Endothelial cell of umbilical vein (primary cell): ENCODE data around the gene YTHDF2. TPM values are rescaled to one million over a fixed set of nuclear protein-coding genes. Genes with fewer than 3 reads are reported as not detected.

Experiments
- BruUV-seq: library from RNA; stranded (reverse); fragments of 400-500 nt; replicated peaks from 2 replicates; lab custom pipeline; 2021; lab: Mats Ljungman, UMichigan
- CTCF ChIA-PET: fragments of 300-600, 350-600 bp; sonication (Branson Sonifier 250); formaldehyde crosslinking; loops from one replicate; lab custom pipeline; 2021; ENCODE audit warnings: antibody characterized with exemption, inconsistent platforms; lab: Charles Lee
- POLR2A ChIA-PET: fragments of 300-600, 350-600 bp; sonication (Branson Sonifier 250); formaldehyde crosslinking; loops from one replicate; lab custom pipeline; 2021; ENCODE audit warnings: antibody characterized with exemption, inconsistent platforms; lab: Charles Lee
- DNase-seq: peaks from one replicate; pipeline ENCODE4 v3.0.0-alpha.2; 2011; ENCODE audit warnings: low read depth, low spot score
- FAIRE-seq: peaks from 2 replicates; lab custom pipeline; 2011; peaks lifted over from hg19 to GRCh38; lab: Jason Lieb, UNC
- H2AFZ ChIP-seq: 2 replicates; pipeline ENCODE4 v1.6.0; 2012; ENCODE audit warnings: low read depth, low read length, control low read depth, inconsistent platforms
- H3K27ac ChIP-seq: 2 replicates; pipeline ENCODE4 v1.5.1; 2011; ENCODE audit warnings: low read depth, mild to moderate bottlenecking, control low read depth, low read length, moderate library complexity; ENCODE audit not compliant: insufficient read depth
- H3K27me3 ChIP-seq, 2 experiments: 2 replicates each; pipeline versions ENCODE4 v1.6.0 to v1.6.1; 2011; ENCODE audit warnings: low read length in 2 of 2, mixed read lengths in 1 of 2; ENCODE audit not compliant: control insufficient read depth in 2 of 2, insufficient read depth in 2 of 2
- H3K36me3 ChIP-seq, 2 experiments: 2 replicates in 1 of 2; 3 replicates in 1 of 2; pipeline ENCODE4 v1.5.1; 2011; ENCODE audit warnings: low read length in 2 of 2, mild to moderate bottlenecking in 1 of 2, moderate library complexity in 1 of 2; ENCODE audit not compliant: control insufficient read depth in 2 of 2, insufficient read depth in 2 of 2; ENCODE audit errors: extremely low read depth in 1 of 2
- H3K4me1 ChIP-seq: 3 replicates; pipeline ENCODE4 v1.5.1; 2011; ENCODE audit warnings: mild to moderate bottlenecking, low read length; ENCODE audit not compliant: control insufficient read depth, insufficient read depth; ENCODE audit errors: extremely low read depth
- H3K4me2 ChIP-seq: 2 replicates; pipeline ENCODE4 v1.6.1; 2011; ENCODE audit warnings: low read length, control low read depth, mixed read lengths; ENCODE audit not compliant: insufficient read depth
- H3K4me3 ChIP-seq, 3 experiments: fragments of 200-600 bp in 1 of 3; sonication (generic), shearing (Covaris generic) in 1 of 3; replicated peaks in 1 of 3; 2 replicates each; pipeline ENCODE4 v1.5.1; 2011 to 2016; ENCODE audit warnings: control low read depth in 3 of 3, low read length in 3 of 3, mild to moderate bottlenecking in 2 of 3, inconsistent platforms in 1 of 3, low read depth in 1 of 3, moderate library complexity in 1 of 3; ENCODE audit not compliant: insufficient read depth in 1 of 3
- H3K79me2 ChIP-seq: 2 replicates; pipeline ENCODE4 v1.6.0; 2012; ENCODE audit warnings: low read length, inconsistent platforms; ENCODE audit not compliant: control insufficient read depth, insufficient read depth
- H3K9ac ChIP-seq: replicated peaks from 2 replicates; pipeline ENCODE3; 2011; ENCODE audit warnings: low read length, control low read depth; ENCODE audit not compliant: insufficient read depth; ENCODE audit errors: extremely low read depth
- H3K9me1 ChIP-seq: replicated peaks from 3 replicates; pipeline ENCODE4 v1.6.0; 2011; ENCODE audit warnings: mild to moderate bottlenecking, low read length; ENCODE audit not compliant: control insufficient read depth, insufficient read depth; ENCODE audit errors: extremely low read depth
- H3K9me3 ChIP-seq: replicated peaks from 2 replicates; pipeline ENCODE4 v1.5.1; 2012; ENCODE audit warnings: low read length, inconsistent platforms; ENCODE audit not compliant: control insufficient read depth, insufficient read depth
- H4K20me1 ChIP-seq: replicated peaks from 2 replicates; pipeline ENCODE3; 2011; ENCODE audit warnings: mild to moderate bottlenecking, low read length; ENCODE audit not compliant: control insufficient read depth, insufficient read depth; ENCODE audit errors: extremely low read depth
- CTCF ChIP-seq, 2 donors: IDR thresholded peaks; 1 replicate in 1 of 2; 2 replicates in 1 of 2; pipeline ENCODE4 v1.5.1; 2011; ENCODE audit warnings: low read length in 2 of 2, mild to moderate bottlenecking in 2 of 2, moderate library complexity in 2 of 2, control low read depth in 1 of 2, inconsistent platforms in 1 of 2, low read depth in 1 of 2; ENCODE audit not compliant: insufficient read depth in 1 of 2; ENCODE audit errors: extremely low read depth in 1 of 2
- EZH2 ChIP-seq: IDR thresholded peaks from 2 replicates; pipeline ENCODE4 v1.6.1; 2012; ENCODE audit warnings: borderline replicate concordance, low read depth, mild to moderate bottlenecking, moderate library complexity, low read length, inconsistent platforms; ENCODE audit not compliant: severe bottlenecking
- FOS ChIP-seq: IDR thresholded peaks from 2 replicates; pipeline ENCODE4 v1.6.1; 2011; ENCODE audit warnings: mild to moderate bottlenecking, low read length, moderate library complexity, borderline replicate concordance; ENCODE audit not compliant: insufficient read depth
- GATA2 ChIP-seq: IDR thresholded peaks from 2 replicates; pipeline ENCODE4 v1.7.0; 2011; ENCODE audit warnings: low read depth, mild to moderate bottlenecking, moderate library complexity, mixed read lengths, low read length; ENCODE audit not compliant: insufficient read length, insufficient read depth
- JUN ChIP-seq: IDR thresholded peaks from 2 replicates; pipeline ENCODE4 v1.6.1; 2011; ENCODE audit warnings: borderline replicate concordance, low read depth; ENCODE audit not compliant: insufficient read length, insufficient read depth
- MAX ChIP-seq: IDR thresholded peaks from 2 replicates; pipeline ENCODE4 v1.6.1; 2011; ENCODE audit not compliant: insufficient read depth, insufficient read length
- MYC ChIP-seq: IDR thresholded peaks from one replicate; pipeline ENCODE4 v1.6.1; 2011; ENCODE audit warnings: mild to moderate bottlenecking, low read depth, low read length
- POLR2A ChIP-seq: IDR thresholded peaks from 2 replicates; pipeline ENCODE4 v1.6.1; 2012; ENCODE audit warnings: low read depth, mild to moderate bottlenecking, control low read depth, low read length
- POLR2AphosphoS5 ChIP-seq: IDR thresholded peaks from 2 replicates; pipeline ENCODE4 v1.6.1; 2012; ENCODE audit warnings: low read depth, mild to moderate bottlenecking, control low read depth, low read length, moderate library complexity; ENCODE audit not compliant: insufficient read depth
- dilution Hi-C: fragments of 300-500 bp; cut with MboI; formaldehyde crosslinking; loops from one replicate; pipeline ENCODE4 v1.15.0; 2019; ENCODE audit warnings: low sequenced_read_pairs; ENCODE audit not compliant: extremely low pct_ligation_motif_present
- intact Hi-C: fragments of 100-400 bp; cut with micrococcal nuclease; formaldehyde crosslinking; loops from one replicate; pipeline ENCODE4 v1.10.0; 2022
- polyA plus RNA-seq, 4 experiments: library from polyadenylated mRNA; depleted of rRNA in 3 of 4; stranded (reverse) in 3 of 4; unstranded in 1 of 4; fragments of >200 nt; gene quantifications; 2 replicates each; pipeline versions ENCODE4 v1.2.1 to v1.2.3, GENCODE V29; 2011 to 2012; ENCODE audit warnings: missing spikeins in 1 of 4
- total RNA-seq: library from RNA; stranded (reverse); gene quantifications from 2 replicates; pipeline ENCODE4 v1.2.3, GENCODE V29; 2021

The YTHDF2 gene
- total and polyA plus RNA-seq, 2 donors (not counting 3 experiments of a cell fraction or from before 2014, with no cell fraction given): 72.4 to 105 TPM

- Histone ChIP-seq H3K36me3 (no peaks in the 10 kb centered on the region), H3K4me2 (no peak overlapping the region), H3K9me3 (no peaks in the 10 kb centered on the region), H3K4me3 (no peak overlapping the region), H3K9ac (no peak overlapping the region), H3K79me2 (no peaks in the 10 kb centered on the region), H3K27ac (no peak overlapping the region), H3K9me1 (no peaks in the 10 kb centered on the region), H3K4me1 (no peaks in the 10 kb centered on the region), H4K20me1 (no peaks in the 10 kb centered on the region), H2AFZ (no peak overlapping the region), H3K27me3 (no peaks in the 10 kb centered on the region)
- DNase-seq (no peak), FAIRE-seq (no peak)
- BruUV-seq: no TSS peak
- POLR2A ChIA-PET: no interaction called here
- dilution Hi-C loops (no loop called here), intact Hi-C loops (no loop called here)
- CTCF ChIA-PET: interaction anchor here (7.2 kb wide), 1 partner anchor 95 kb away, joined by 259 read pairs; no protein-coding TSS in a partner anchor
- TF ChIP-seq FOS: no peak
- no peak for TF ChIP-seq GATA2
- TF ChIP-seq MAX: no peak
- TF ChIP-seq JUN: no peak
- no peak for TF ChIP-seq MYC
- no peak for TF ChIP-seq POLR2A
- TF ChIP-seq CTCF (IDR thresholded peaks at IDR 0.05; ENCODE audit: extremely low read depth in 1 of 2, insufficient read depth in 1 of 2, low read depth in 1 of 2, low read length in 2 of 2): no peak
- no peak for TF ChIP-seq POLR2AphosphoS5
- TF ChIP-seq EZH2: no peak
Observed at GRCh38 chr1:28781305-28781704, 44.6 kb downstream of the YTHDF2 start.
